Adrenal gland (tissue), 5 donors: ENCODE data around the gene NCF4.

ENCODE experiments used
- CTCF ChIP-seq, 6 experiments: fragments of 450-650 bp in 4 of 6; fragments of 200-600 bp in 2 of 6; sonication (generic) in 1 of 6; IDR thresholded peaks; 1 replicate in 5 of 6; 2 replicates in 1 of 6; pipeline versions ENCODE4 v1.5.1 to v1.8.0; 2016 to 2021; ENCODE audit warnings: antibody characterized with exemption in 6 of 6, mild to moderate bottlenecking in 2 of 6, moderate library complexity in 1 of 6
- POLR2A ChIP-seq, 2 donors: fragments of 450-650 bp; IDR thresholded peaks; one replicate each; pipeline ENCODE4 v1.6.1; 2017; ENCODE audit warnings: antibody characterized with exemption in 2 of 2, mild to moderate bottlenecking in 2 of 2, moderate library complexity in 1 of 2
- donor health status: DM: no; HTN: no; CAD: no.

GRCh38 chr22:36874309-36874696, 13.5 kb downstream of the NCF4 start:
- TF ChIP-seq CTCF (IDR thresholded peaks at IDR 0.05), result no peak
- no peak for TF ChIP-seq POLR2A (IDR thresholded peaks at IDR 0.05)
